Heart left ventricle (tissue), 13 donors: ENCODE measurements around the gene NQO1.

ENCODE experiments used
- POLR2A ChIP-seq, 2 donors: fragments of 450-650 bp; IDR thresholded peaks; one replicate each; pipeline ENCODE4 v1.6.1; 2017; ENCODE audit warnings: antibody characterized with exemption in 2 of 2, mild to moderate bottlenecking in 2 of 2, moderate library complexity in 2 of 2
- TF ChIP-seq, protein P1 (sequence below), 12 donors: fragments of 200-600 bp; sonication (generic) in 4 of 12; IDR thresholded peaks; one replicate each; pipeline versions ENCODE4 v1.5.0 to v1.8.0; 2018 to 2022; ENCODE audit warnings: antibody characterized with exemption in 12 of 12, mild to moderate bottlenecking in 5 of 12
- donor health status: ischemic (EF 13 %, LVEDD 7.1; RV severe dilation, severe dysfunction).
- donor health status: DM: no; HTN: yes; CAD: no.
- donor health status: DM: no; HTN: no; CAD: no.
- donor health status: ischemic (EF 25% LVEDD 6.9; RV normal size, moderate dysfunction).
- donor health status: ischemic (EF 25% LVEDD 5.7; RV mildly dilated, moderate dysfunction).
- donor health status: ischemic (EF 35%, LVEDD 5.7; RV mildly dilated, moderate dysfunction).
- donor health status: nonischemic (EF 11% LVEDD 7.7; RV severe dilation, severe dysfunction).
- donor health status: DM: yes; HTN: yes; CAD: no.
- donor health status: PGD.
- donor health status: ischemic (EF 29% LVEDD 5.4; RV normal size, mild dysfunction).
- donor health status: nonischemic (EF 23%, LVEDD 6.1; RV moderate dilation, normal function).

GRCh38 chr16:69672315-69672997 is 53.9 kb downstream of the NQO1 start:
- TF ChIP-seq, protein P1, sequence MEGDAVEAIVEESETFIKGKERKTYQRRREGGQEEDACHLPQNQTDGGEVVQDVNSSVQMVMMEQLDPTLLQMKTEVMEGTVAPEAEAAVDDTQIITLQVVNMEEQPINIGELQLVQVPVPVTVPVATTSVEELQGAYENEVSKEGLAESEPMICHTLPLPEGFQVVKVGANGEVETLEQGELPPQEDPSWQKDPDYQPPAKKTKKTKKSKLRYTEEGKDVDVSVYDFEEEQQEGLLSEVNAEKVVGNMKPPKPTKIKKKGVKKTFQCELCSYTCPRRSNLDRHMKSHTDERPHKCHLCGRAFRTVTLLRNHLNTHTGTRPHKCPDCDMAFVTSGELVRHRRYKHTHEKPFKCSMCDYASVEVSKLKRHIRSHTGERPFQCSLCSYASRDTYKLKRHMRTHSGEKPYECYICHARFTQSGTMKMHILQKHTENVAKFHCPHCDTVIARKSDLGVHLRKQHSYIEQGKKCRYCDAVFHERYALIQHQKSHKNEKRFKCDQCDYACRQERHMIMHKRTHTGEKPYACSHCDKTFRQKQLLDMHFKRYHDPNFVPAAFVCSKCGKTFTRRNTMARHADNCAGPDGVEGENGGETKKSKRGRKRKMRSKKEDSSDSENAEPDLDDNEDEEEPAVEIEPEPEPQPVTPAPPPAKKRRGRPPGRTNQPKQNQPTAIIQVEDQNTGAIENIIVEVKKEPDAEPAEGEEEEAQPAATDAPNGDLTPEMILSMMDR (IDR thresholded peaks at IDR 0.05): no peak
- no peak for TF ChIP-seq POLR2A (IDR thresholded peaks at IDR 0.05)
